ENCODE results near the gene MEIOB.
"Not testable (repeated sequence)": the region's sequence is repeated elsewhere in the genome, so short reads cannot be mapped to it uniquely, and the experiment has no call there.

Gene MEIOB

GRCh38 chr16:1871974-1872635 is at the start of gene MEIOB:
Gene MEIOB (minus strand): TSS chr16:1872164. CDS start chr16:1868175, 3,989 bp downstream.
- intact Hi-C loops (cut with DNase I): no loop called here
- DNase-seq: peak in 34 of 42 donors; percentile 7 to 66 (median 38)

- intact Hi-C loops (cut with DNase I): no loop called here
Observed at GRCh38 chr16:1920727-1921171, 48.8 kb upstream of the MEIOB start.

GRCh38 chr16:1920122-1920521 is 48.2 kb upstream of the MEIOB start:
- DNase-seq; intact Hi-C loops (cut with DNase I): not testable (repeated sequence)

More at GRCh38 chr16:1920727-1921171, 48.8 kb upstream of the MEIOB start:
- no peak for DNase-seq

GRCh38 chr16:1919327-1919998 is 47.5 kb upstream of the MEIOB start:
- no peak for DNase-seq
- intact Hi-C loops (cut with DNase I): no loop called here

GRCh38 chr16:1918351-1919326 is 46.7 kb upstream of the MEIOB start, which contains the start of gene HS3ST6:
Gene HS3ST6 (minus strand): TSS chr16:1918415. CDS start chr16:1918323, 92 bp downstream.
- no peak for DNase-seq
- intact Hi-C loops (cut with DNase I): no loop called here

- DNase-seq: no peak
- intact Hi-C loops (cut with DNase I): no loop called here
Observed at GRCh38 chr16:1917665-1918350, 45.8 kb upstream of the MEIOB start.

- intact Hi-C loops (cut with DNase I): no loop called here
- DNase-seq: no peak
Observed at GRCh38 chr16:1917056-1917664, 45.2 kb upstream of the MEIOB start.

GRCh38 chr16:1916640-1916990 is 44.7 kb upstream of the MEIOB start:
- no peak for DNase-seq
- intact Hi-C loops (cut with DNase I): no loop called here

- no peak for DNase-seq
- intact Hi-C loops (cut with DNase I): no loop called here
Observed at GRCh38 chr16:1915732-1916639, 44.0 kb upstream of the MEIOB start.

- intact Hi-C loops (cut with DNase I): no loop called here
- DNase-seq: no peak
Observed at GRCh38 chr16:1914988-1915387, 43.0 kb upstream of the MEIOB start.

- no peak for DNase-seq
- intact Hi-C loops (cut with DNase I): no loop called here
Observed at GRCh38 chr16:1914084-1914608, 42.2 kb upstream of the MEIOB start.

- intact Hi-C loops (cut with DNase I): no loop called here
- peak in 1 of 42 donors; percentile 10 for DNase-seq
Observed at GRCh38 chr16:1913327-1914083, 41.5 kb upstream of the MEIOB start.

GRCh38 chr16:1912215-1912543 is 40.2 kb upstream of the MEIOB start:
- DNase-seq: no peak
- intact Hi-C loops (cut with DNase I): no loop called here

- DNase-seq: no peak
- intact Hi-C loops (cut with DNase I): no loop called here
Observed at GRCh38 chr16:1911467-1912214, 39.7 kb upstream of the MEIOB start.

GRCh38 chr16:1909561-1910231 is 37.7 kb upstream of the MEIOB start:
- intact Hi-C loops (cut with DNase I): no loop called here

More at GRCh38 chr16:1909561-1910231, 37.7 kb upstream of the MEIOB start:
- no peak for DNase-seq
